HCT116 (cell line): Measurements from ENCODE around the gene NLRP11.

Source experiments
- CTCF ChIP-seq, 3 experiments: fragments of 200-600 bp in 1 of 3; sonication (generic) in 1 of 3; IDR thresholded peaks in 2 of 3; conservative IDR thresholded peaks in 1 of 3; 2 replicates each; pipeline ENCODE4 v1.5.1; 2012 to 2017; ENCODE audit warnings: low read depth in 2 of 3, low read length in 2 of 3, antibody characterized with exemption in 1 of 3, borderline replicate concordance in 1 of 3, control low read depth in 1 of 3, mild to moderate bottlenecking in 1 of 3, mixed read lengths in 1 of 3, mixed run types in 1 of 3, moderate library complexity in 1 of 3; ENCODE audit not compliant: insufficient read depth in 1 of 3
- POLR2A ChIP-seq: IDR thresholded peaks from 2 replicates; pipeline ENCODE4 v1.7.0; 2011; ENCODE audit warnings: borderline replicate concordance; ENCODE audit not compliant: insufficient read depth, insufficient read length; ENCODE audit errors: extremely low read depth
- POLR2AphosphoS5 ChIP-seq: IDR thresholded peaks from 2 replicates; pipeline ENCODE4 v1.6.1; 2011; ENCODE audit warnings: mild to moderate bottlenecking, low read depth, low read length, moderate library complexity

GRCh38 chr19:55877211-55877610, 45.4 kb upstream of the NLRP11 start:
- TF ChIP-seq CTCF (IDR thresholded peaks at IDR 0.05 in 2 of 3, conservative IDR thresholded peaks at IDR 0.05 in 1 of 3; ENCODE audit: borderline replicate concordance in 1 of 3, insufficient read depth in 1 of 3, low read depth in 2 of 3, low read length in 2 of 3), result no peak
- no peak for TF ChIP-seq POLR2A
- TF ChIP-seq POLR2AphosphoS5, result no peak
